Sigmoid colon (tissue), 7 donors: ENCODE measurements around the gene PPM1E. TPM values are rescaled to one million over a fixed set of nuclear protein-coding genes. Genes with fewer than 3 reads are reported as not detected.

Experiments
- DNase-seq: peaks from one replicate; pipeline ENCODE4 v3.0.0-alpha.2; 2019
- H3K27ac ChIP-seq, 4 donors: fragments of 200-600 bp; sonication (generic); one replicate each; pipeline ENCODE4 v1.5.1; 2016 to 2019; ENCODE audit warnings: mild to moderate bottlenecking in 1 of 4
- H3K27me3 ChIP-seq, 3 donors: fragments of 200-600 bp; sonication (generic); one replicate each; pipeline ENCODE4 v1.5.1; 2019; ENCODE audit warnings: mild to moderate bottlenecking in 1 of 3
- H3K36me3 ChIP-seq, 4 donors: fragments of 200-600 bp; sonication (generic); one replicate each; pipeline ENCODE4 v1.5.1; 2016 to 2019
- H3K4me1 ChIP-seq, 4 donors: fragments of 200-600 bp; sonication (generic); one replicate each; pipeline ENCODE4 v1.5.1; 2017 to 2019
- H3K4me3 ChIP-seq, 4 donors: fragments of 200-600 bp; sonication (generic); one replicate each; pipeline ENCODE4 v1.5.1; 2017 to 2019; ENCODE audit warnings: mild to moderate bottlenecking in 2 of 4, moderate library complexity in 1 of 4
- H3K9me3 ChIP-seq, 4 donors: fragments of 200-600 bp in 3 of 4; sonication (generic) in 3 of 4; one replicate each; pipeline versions ENCODE4 v1.5.1 to v1.6.1; 2013 to 2019
- EP300 ChIP-seq, 4 donors: sonication (generic); formaldehyde crosslinking; IDR thresholded peaks; one replicate each; pipeline ENCODE4 v1.6.1; 2017; ENCODE audit warnings: antibody characterized with exemption in 4 of 4
- POLR2A ChIP-seq, 2 donors: fragments of 450-650 bp; IDR thresholded peaks; one replicate each; pipeline ENCODE4 v1.6.1; 2016; ENCODE audit warnings: antibody characterized with exemption in 2 of 2, mild to moderate bottlenecking in 2 of 2, moderate library complexity in 2 of 2
- POLR2AphosphoS5 ChIP-seq, 4 donors: sonication (generic); formaldehyde crosslinking; IDR thresholded peaks; one replicate each; pipeline ENCODE4 v1.6.1; 2017; ENCODE audit warnings: antibody characterized with exemption in 4 of 4
- WGBS, 2 donors: extraction: QIAGEN DNeasy Blood & Tissue Kit; methylation state at CpG; one replicate each; pipeline ENCODE4 v1.1.7; 2013; 5-methylcytosine and 5-hydroxymethylcytosine counted together
- intact Hi-C: fragments of 100-400 bp; cut with DNase I; formaldehyde crosslinking; loops from one replicate; pipeline ENCODE4 v1.15.1; 2023
- polyA plus RNA-seq, 3 donors: library from polyadenylated mRNA; stranded (reverse); fragments of 200-250 nt; gene quantifications; one replicate each; pipeline ENCODE4 v1.2.3, GENCODE V29; 2013
- total RNA-seq, 4 donors: library from RNA; depleted of rRNA; stranded (reverse); fragments of >200 nt; gene quantifications; one replicate each; pipeline ENCODE4 v1.1.0, GENCODE V29; 2016
- TF ChIP-seq, protein P1 (sequence below), 4 experiments: fragments of 450-650 bp in 3 of 4; fragments of 200-600 bp in 1 of 4; IDR thresholded peaks; one replicate each; pipeline ENCODE4 v1.5.1; 2016 to 2019; ENCODE audit warnings: antibody characterized with exemption in 4 of 4, mild to moderate bottlenecking in 3 of 4, moderate library complexity in 2 of 4
- donor health status: healthy with polysubstance abuse.
- donor health status: Bipolar disorder and iron deficiency.
- donor health status: healthy.

The PPM1E gene
- total and polyA plus RNA-seq, 7 donors = 0.16 to 0.55 (median 0.36) TPM; not detected in 2

GRCh38 chr17:58969612-58970011 lies 214.0 kb downstream of the PPM1E start:
- no peaks in the 10 kb centered on the region for H3K36me3 ChIP-seq
- WGBS, 2 donors = 93 to 94% methylated on average over 4 of the region's 4 CpGs
- DNase-seq = no peak
- H3K4me3 ChIP-seq = no peak overlapping the region
- no peaks in the 10 kb centered on the region for H3K27me3 ChIP-seq
- H3K27ac ChIP-seq = no peak overlapping the region
- no peaks in the 10 kb centered on the region for H3K9me3 ChIP-seq
- H3K4me1 ChIP-seq = no peaks in the 10 kb centered on the region
- TF ChIP-seq POLR2A (IDR thresholded peaks at IDR 0.05) (no peak), POLR2AphosphoS5 (IDR thresholded peaks at IDR 0.05) (no peak), EP300 (IDR thresholded peaks at IDR 0.05) (no peak)
- TF ChIP-seq, protein P1, sequence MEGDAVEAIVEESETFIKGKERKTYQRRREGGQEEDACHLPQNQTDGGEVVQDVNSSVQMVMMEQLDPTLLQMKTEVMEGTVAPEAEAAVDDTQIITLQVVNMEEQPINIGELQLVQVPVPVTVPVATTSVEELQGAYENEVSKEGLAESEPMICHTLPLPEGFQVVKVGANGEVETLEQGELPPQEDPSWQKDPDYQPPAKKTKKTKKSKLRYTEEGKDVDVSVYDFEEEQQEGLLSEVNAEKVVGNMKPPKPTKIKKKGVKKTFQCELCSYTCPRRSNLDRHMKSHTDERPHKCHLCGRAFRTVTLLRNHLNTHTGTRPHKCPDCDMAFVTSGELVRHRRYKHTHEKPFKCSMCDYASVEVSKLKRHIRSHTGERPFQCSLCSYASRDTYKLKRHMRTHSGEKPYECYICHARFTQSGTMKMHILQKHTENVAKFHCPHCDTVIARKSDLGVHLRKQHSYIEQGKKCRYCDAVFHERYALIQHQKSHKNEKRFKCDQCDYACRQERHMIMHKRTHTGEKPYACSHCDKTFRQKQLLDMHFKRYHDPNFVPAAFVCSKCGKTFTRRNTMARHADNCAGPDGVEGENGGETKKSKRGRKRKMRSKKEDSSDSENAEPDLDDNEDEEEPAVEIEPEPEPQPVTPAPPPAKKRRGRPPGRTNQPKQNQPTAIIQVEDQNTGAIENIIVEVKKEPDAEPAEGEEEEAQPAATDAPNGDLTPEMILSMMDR (IDR thresholded peaks at IDR 0.05) = no peak
- intact Hi-C loops = no loop called here

DNA sequence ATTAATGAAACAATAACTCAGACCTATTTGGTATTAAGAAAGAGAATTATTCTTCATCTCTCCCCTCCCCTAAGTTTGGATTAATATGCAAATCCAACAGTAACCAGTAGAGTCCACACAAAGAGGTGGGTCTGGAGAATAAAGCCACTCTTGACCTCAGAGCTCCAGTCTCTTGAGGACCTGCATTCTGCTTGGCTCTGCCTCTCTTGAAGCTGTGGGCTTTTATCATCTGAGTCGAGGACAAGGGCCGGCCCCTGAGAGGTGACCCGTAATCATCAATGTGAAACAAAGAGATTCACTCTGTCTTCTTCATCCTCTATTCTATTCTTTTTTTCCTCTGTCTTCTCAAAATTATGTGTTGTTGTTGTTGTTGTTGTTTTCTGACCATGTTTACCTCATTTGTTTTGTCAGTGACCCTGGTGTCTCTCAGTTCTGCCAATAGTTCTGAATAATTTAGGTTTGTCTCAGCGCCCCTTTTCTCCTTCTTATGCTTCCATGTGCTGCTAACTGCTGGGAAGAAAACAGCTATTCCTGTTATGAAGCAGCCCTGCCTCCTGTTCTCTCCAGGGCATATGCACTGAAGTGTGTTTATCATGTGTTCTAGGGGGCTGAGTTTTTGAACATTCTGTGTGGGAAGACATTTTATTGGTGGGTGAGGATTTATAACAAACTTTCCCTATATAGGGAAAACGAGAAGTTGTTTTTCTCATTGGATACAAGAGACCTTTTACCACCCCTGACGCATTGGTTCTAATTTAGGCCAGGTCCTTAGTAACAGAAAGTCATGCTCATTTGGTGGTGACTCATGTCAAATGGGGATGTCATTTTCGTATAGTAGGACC lies 215.2 kb downstream of the PPM1E start:
- TF ChIP-seq POLR2A (IDR thresholded peaks at IDR 0.05) (no peak), EP300 (IDR thresholded peaks at IDR 0.05) (no peak), POLR2AphosphoS5 (IDR thresholded peaks at IDR 0.05) (no peak)
- TF ChIP-seq, protein P1 (IDR thresholded peaks at IDR 0.05) = no peak
- 76% methylated on average over 7 of the region's 7 CpGs for WGBS, 2 donors

DNA sequence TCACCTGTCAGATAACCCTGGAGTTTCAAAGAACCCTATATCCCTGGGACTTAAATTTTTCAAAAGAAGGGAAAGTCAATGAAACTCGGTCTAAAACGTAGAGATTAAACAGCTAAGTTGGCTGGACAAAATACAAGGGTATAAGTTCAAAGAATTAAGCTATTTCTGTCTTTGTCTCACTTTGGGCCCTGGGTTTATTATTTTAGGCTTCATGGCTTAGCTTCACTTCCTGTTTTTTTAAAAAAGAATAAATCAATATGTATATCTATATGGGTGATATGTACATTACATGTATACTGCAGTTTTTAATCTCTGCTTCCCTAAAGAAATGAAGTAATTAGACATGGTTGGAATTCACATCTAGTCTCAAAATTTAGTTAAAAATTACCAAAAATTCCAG lies 218.7 kb downstream of the PPM1E start:
- intact Hi-C loops = no loop called here
- no peak overlapping the region for H3K4me3 ChIP-seq
- no peaks in the 10 kb centered on the region for H3K4me1 ChIP-seq
- WGBS, 2 donors = 88 to 90% methylated on average over 2 of the region's 2 CpGs
- TF ChIP-seq POLR2AphosphoS5 (IDR thresholded peaks at IDR 0.05) = no peak
- TF ChIP-seq POLR2A (IDR thresholded peaks at IDR 0.05) = no peak
- no peak for TF ChIP-seq EP300 (IDR thresholded peaks at IDR 0.05)
- TF ChIP-seq, protein P1 (IDR thresholded peaks at IDR 0.05) = no peak
- DNase-seq = no peak
- no peaks in the 10 kb centered on the region for H3K36me3 ChIP-seq
- no peaks in the 10 kb centered on the region for H3K9me3 ChIP-seq
- H3K27ac ChIP-seq = no peak overlapping the region
- H3K27me3 ChIP-seq = no peaks in the 10 kb centered on the region

More for the DNA sequence above, 215.2 kb downstream of the PPM1E start:
- no peak for DNase-seq
- Histone ChIP-seq H3K27me3 (no peaks in the 10 kb centered on the region), H3K4me3 (no peak overlapping the region), H3K9me3 (no peaks in the 10 kb centered on the region), H3K27ac (no peak overlapping the region), H3K36me3 (no peaks in the 10 kb centered on the region), H3K4me1 (no peaks in the 10 kb centered on the region)
- intact Hi-C loops = no loop called here

- DNase-seq = no peak
- H3K4me3 ChIP-seq = no peak overlapping the region
- 92% methylated on average over 3 of the region's 3 CpGs for WGBS, 2 donors
- intact Hi-C loops = no loop called here
- no peaks in the 10 kb centered on the region for H3K4me1 ChIP-seq
- H3K9me3 ChIP-seq = no peaks in the 10 kb centered on the region
- no peak for TF ChIP-seq EP300 (IDR thresholded peaks at IDR 0.05)
- TF ChIP-seq, protein P1 (IDR thresholded peaks at IDR 0.05) = no peak
- no peak for TF ChIP-seq POLR2A (IDR thresholded peaks at IDR 0.05)
- no peak for TF ChIP-seq POLR2AphosphoS5 (IDR thresholded peaks at IDR 0.05)
- no peak overlapping the region for H3K27ac ChIP-seq
- no peaks in the 10 kb centered on the region for H3K27me3 ChIP-seq
- H3K36me3 ChIP-seq = no peaks in the 10 kb centered on the region
Measured at GRCh38 chr17:58976541-58976940, 220.9 kb downstream of the PPM1E start.
